ENCODE measurements around the gene CNTROB.

Gene CNTROB

GRCh38 chr17:7903154-7904103 is 28.6 kb upstream of the CNTROB start:
- no peak for DNase-seq (ENCODE audit: low read depth in 2 of 2)

GRCh38 chr17:7909089-7909488 is 22.9 kb upstream of the CNTROB start:
- no peak for DNase-seq (ENCODE audit: low read depth in 2 of 2)

- no peak for DNase-seq (ENCODE audit: low read depth in 2 of 2)
Observed at GRCh38 chr17:7910281-7910680, 21.7 kb upstream of the CNTROB start.

GRCh38 chr17:7910711-7911110 is 21.3 kb upstream of the CNTROB start:
- DNase-seq (ENCODE audit: low read depth in 2 of 2): no peak

- DNase-seq (ENCODE audit: low read depth in 2 of 2): no peak
Observed at GRCh38 chr17:7911116-7911515, 20.9 kb upstream of the CNTROB start.

- no peak for DNase-seq (ENCODE audit: low read depth in 2 of 2)
Observed at GRCh38 chr17:7912927-7913524, 19.0 kb upstream of the CNTROB start.

- no peak for DNase-seq (ENCODE audit: low read depth in 2 of 2)
Observed at GRCh38 chr17:7915179-7915610, 16.8 kb upstream of the CNTROB start.

GRCh38 chr17:7915611-7916384 is 16.2 kb upstream of the CNTROB start, which contains the start of gene RNF227:
Gene RNF227, minus strand, starts transcription at chr17:7916289. Its CDS starts 94 bp downstream, at chr17:7916195.
- peak; percentile 80 to 86 for DNase-seq (ENCODE audit: low read depth in 2 of 2)

- DNase-seq (ENCODE audit: low read depth in 2 of 2): no peak
Observed at GRCh38 chr17:7916385-7916682, 15.7 kb upstream of the CNTROB start.

GRCh38 chr17:7916808-7917207 is 15.2 kb upstream of the CNTROB start:
- DNase-seq (ENCODE audit: low read depth in 2 of 2): no peak

- no peak for DNase-seq (ENCODE audit: low read depth in 2 of 2)
Observed at GRCh38 chr17:7922269-7922844, 9.6 kb upstream of the CNTROB start.

- peak; percentile 58 to 75 for DNase-seq (ENCODE audit: low read depth in 2 of 2)
Observed at GRCh38 chr17:7922845-7923628, 9.0 kb upstream of the CNTROB start.

GRCh38 chr17:7927596-7927995 is 4.4 kb upstream of the CNTROB start:
- DNase-seq (ENCODE audit: low read depth in 2 of 2): no peak

GRCh38 chr17:7929158-7930023 is 2.6 kb upstream of the CNTROB start, which contains the start of gene KCNAB3:
Gene KCNAB3, minus strand, starts transcription at chr17:7929856. Its CDS starts 421 bp downstream, at chr17:7929435.
- peak in 1 of 2 donors; percentile 16 for DNase-seq (ENCODE audit: low read depth in 2 of 2)

GRCh38 chr17:7930841-7931631 is 970 bp upstream of the CNTROB start:
- DNase-seq (ENCODE audit: low read depth in 2 of 2): no peak

- no peak for DNase-seq (ENCODE audit: low read depth in 2 of 2)
Observed at GRCh38 chr17:7932483-7932891, 481 bp downstream of the CNTROB start.

GRCh38 chr17:7932949-7933348 is 943 bp downstream of the CNTROB start:
- peak in 1 of 2 donors; percentile 19 for DNase-seq (ENCODE audit: low read depth in 2 of 2)

GRCh38 chr17:7935859-7936258 is 3.9 kb downstream of the CNTROB start:
- no peak for DNase-seq (ENCODE audit: low read depth in 2 of 2)

GRCh38 chr17:7940034-7940433 is 8.0 kb downstream of the CNTROB start:
- no peak for DNase-seq (ENCODE audit: low read depth in 2 of 2)

Data from stimulated activated CD8-positive, alpha-beta memory T cell treated with anti-CD3 and anti-CD28 coated beads, Interleukin-2, amount 100 ng/mL, for 48 hours (primary cell).